Lower leg skin (tissue), 4 donors: ENCODE measurements around the gene KLHL5. TPM values are rescaled to one million over a fixed set of nuclear protein-coding genes. Genes with fewer than 3 reads are reported as not detected.
"Not testable (repeated sequence)": the region's sequence is repeated elsewhere in the genome, so short reads cannot be mapped to it uniquely, and the experiment has no call there.

Source experiments
- DNase-seq, 2 donors: peaks; one replicate each; pipeline ENCODE4 v3.0.0-alpha.2; 2019; ENCODE audit warnings: low spot score in 2 of 2
- H3K4me3 ChIP-seq: fragments of 200-600 bp; sonication (generic); 2 replicates; pipeline ENCODE4 v1.5.1; 2017; ENCODE audit warnings: mild to moderate bottlenecking, low read depth; ENCODE audit not compliant: poor library complexity, severe bottlenecking
- POLR2A ChIP-seq, 2 donors: fragments of 450-650 bp; IDR thresholded peaks; one replicate each; pipeline ENCODE4 v1.6.1; 2016 to 2017; ENCODE audit warnings: antibody characterized with exemption in 2 of 2, mild to moderate bottlenecking in 1 of 2, moderate library complexity in 1 of 2
- WGBS, 2 donors: methylation state at CpG; one replicate each; pipeline ENCODE4 v1.1.5; 2018; 5-methylcytosine and 5-hydroxymethylcytosine counted together
- intact Hi-C: fragments of 100-400 bp; cut with DNase I; formaldehyde crosslinking; loops from one replicate; pipeline ENCODE4 v1.15.0; 2023; ENCODE audit warnings: low total_unique reads
- total RNA-seq, 4 donors: library from RNA; depleted of rRNA; stranded (reverse); fragments of >200 nt; gene quantifications; one replicate each; pipeline ENCODE4 v1.1.0, GENCODE V29; 2016
- TF ChIP-seq, protein P1 (sequence below), 3 donors: fragments of 450-650 bp; IDR thresholded peaks; one replicate each; pipeline ENCODE4 v1.5.1; 2016; ENCODE audit warnings: antibody characterized with exemption in 3 of 3, mild to moderate bottlenecking in 3 of 3, moderate library complexity in 2 of 3

KLHL5 gene
- total RNA-seq, 4 donors from 2014 or later: 4.8 to 14.5 (median 11.2) TPM

DNA sequence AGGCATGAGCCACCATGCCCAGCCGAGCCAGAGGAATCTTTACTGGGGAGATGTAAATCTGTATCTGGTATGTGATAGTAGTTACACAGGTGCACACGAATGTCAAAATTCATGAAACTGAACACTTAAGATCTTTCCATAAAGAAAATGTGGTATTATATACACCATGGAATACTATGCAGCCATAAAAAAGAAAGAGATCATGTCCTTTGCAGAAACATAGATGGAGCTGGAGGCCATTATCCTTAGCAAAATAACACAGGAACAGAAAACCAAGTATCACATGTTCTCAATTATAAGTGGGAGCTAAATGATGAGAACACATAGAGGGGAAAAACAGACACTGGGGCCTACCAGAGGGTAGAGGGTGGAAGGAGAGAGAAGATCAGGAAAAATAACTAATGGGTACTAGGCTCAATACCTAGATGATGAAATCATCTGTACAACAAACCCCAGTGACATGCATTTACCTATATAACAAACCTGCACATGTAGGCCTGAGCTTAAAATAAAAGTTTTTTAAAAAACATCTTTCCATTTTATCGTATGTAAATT, 37.6 kb upstream of the KLHL5 start:
- no peak for TF ChIP-seq POLR2A (IDR thresholded peaks at IDR 0.05)
- TF ChIP-seq, protein P1, sequence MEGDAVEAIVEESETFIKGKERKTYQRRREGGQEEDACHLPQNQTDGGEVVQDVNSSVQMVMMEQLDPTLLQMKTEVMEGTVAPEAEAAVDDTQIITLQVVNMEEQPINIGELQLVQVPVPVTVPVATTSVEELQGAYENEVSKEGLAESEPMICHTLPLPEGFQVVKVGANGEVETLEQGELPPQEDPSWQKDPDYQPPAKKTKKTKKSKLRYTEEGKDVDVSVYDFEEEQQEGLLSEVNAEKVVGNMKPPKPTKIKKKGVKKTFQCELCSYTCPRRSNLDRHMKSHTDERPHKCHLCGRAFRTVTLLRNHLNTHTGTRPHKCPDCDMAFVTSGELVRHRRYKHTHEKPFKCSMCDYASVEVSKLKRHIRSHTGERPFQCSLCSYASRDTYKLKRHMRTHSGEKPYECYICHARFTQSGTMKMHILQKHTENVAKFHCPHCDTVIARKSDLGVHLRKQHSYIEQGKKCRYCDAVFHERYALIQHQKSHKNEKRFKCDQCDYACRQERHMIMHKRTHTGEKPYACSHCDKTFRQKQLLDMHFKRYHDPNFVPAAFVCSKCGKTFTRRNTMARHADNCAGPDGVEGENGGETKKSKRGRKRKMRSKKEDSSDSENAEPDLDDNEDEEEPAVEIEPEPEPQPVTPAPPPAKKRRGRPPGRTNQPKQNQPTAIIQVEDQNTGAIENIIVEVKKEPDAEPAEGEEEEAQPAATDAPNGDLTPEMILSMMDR (IDR thresholded peaks at IDR 0.05): no peak
- intact Hi-C loops: no loop called here
- DNase-seq: no peak
- 95 to 96% methylated on average over 3 of the region's 3 CpGs for WGBS, 2 donors
- no peak overlapping the region for H3K4me3 ChIP-seq

DNA sequence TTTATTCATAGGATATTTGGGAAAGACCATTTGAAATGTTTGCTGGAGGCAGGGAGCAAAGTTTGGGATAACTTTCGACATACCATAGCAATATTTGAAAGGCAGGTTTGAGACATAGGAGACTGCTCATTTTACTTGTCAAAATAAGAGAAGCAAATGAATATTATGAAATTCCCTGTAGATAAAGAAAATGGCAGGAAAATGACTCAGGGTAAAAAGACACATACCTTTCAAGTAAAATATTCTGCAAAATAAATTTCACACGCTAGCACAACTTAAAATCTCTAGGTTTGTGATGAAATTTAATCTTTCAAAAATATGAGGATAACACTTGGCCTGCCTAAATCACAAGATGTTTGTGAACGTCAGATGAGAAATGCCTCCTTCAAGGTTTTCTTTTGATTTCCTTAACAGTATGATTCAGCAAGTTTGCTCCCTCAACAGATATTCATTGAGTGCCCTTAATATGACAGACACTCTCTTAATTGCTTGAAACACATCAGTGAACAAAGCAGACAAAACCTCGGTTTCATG, 36.4 kb upstream of the KLHL5 start:
- no peak for DNase-seq
- H3K4me3 ChIP-seq: no peak overlapping the region
- 78 to 85% methylated on average over 4 of the region's 4 CpGs for WGBS, 2 donors
- intact Hi-C loops: no loop called here
- TF ChIP-seq, protein P1 (IDR thresholded peaks at IDR 0.05): no peak
- no peak for TF ChIP-seq POLR2A (IDR thresholded peaks at IDR 0.05)

DNA sequence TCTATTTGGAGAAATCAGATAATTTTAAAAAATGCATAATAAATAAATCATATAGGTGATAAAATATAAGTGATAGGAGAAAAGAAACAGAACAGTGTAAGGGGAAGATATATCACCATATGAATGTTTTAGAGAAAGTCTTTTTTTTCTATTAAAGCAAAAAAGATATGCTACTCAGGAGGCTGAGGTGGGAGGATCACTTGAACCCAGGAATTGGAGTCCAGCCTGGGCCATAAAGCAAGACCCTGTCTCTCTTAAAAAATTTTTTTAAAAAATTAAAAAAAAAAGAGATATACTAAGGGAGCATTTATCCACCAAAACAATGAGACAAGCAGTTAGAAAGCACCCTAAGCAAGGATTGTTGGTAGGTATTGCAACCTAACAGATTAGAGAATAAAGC, 35.9 kb upstream of the KLHL5 start:
- TF ChIP-seq, protein P1 (IDR thresholded peaks at IDR 0.05): no peak
- intact Hi-C loops: no loop called here
- DNase-seq: no peak
- no peak overlapping the region for H3K4me3 ChIP-seq

DNA sequence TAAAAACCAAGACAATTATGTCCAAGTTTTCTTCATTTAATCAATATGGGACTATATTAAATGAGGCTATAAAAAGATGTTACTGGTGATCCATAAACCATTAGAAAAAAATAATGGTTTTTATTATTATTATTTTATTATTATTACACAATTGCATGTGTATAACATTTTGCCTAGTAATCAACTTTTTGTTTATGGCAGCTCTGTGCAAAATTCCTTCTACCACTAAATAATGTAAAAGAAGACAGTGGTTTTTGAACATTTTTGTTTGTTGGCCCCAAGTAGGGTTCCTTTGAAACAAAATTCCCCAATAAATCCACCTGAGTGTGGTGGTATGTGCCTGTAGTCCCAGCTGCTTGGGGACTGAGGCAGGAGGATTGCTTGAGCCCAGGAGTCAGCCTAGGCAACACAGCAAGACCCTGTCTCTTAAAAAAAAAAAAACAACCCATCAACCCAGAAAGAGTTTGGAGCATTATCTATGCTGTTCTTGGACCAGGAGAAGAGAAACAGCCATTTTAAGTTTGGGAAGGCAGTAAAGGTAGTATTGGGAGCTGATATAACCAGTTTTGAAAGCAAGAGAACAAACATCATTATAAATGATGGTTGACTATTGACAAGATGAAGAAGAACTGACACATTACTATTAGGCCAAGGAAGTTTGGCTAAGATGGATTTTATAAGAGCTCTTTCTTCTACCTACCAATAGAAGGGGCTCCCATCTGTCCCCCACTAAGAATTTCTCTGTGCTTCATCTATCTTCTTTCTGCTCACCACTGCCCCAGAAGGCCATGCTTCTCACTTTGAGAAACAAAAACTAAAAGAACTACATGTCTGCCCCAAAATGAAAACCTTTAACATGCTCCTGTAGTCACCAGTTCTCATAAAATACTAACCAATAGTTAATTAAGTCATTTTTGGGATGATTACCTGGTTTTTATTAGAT, 32.0 kb upstream of the KLHL5 start:
- no peak for TF ChIP-seq POLR2A (IDR thresholded peaks at IDR 0.05)
- TF ChIP-seq, protein P1 (IDR thresholded peaks at IDR 0.05): no peak
- no peak for DNase-seq
- no peak overlapping the region for H3K4me3 ChIP-seq
- intact Hi-C loops: no loop called here

DNA sequence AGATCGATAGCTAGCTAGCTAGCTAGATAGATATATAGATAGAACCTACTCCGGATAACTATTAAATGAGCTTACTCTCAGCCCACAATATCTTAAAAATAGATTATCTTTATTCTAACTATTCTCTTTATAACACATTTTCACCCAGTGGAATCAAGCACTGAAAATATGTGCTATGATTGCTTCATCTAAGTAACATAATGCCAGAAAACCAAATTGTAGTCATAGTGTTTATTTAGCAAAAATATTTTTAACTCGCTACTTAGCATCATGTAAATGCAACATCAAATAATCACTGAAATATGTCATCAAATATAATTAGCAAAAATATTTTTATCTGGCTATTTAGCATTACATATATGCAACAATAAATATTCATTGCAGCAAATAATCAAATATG, 31.3 kb upstream of the KLHL5 start:
- no peak for TF ChIP-seq POLR2A (IDR thresholded peaks at IDR 0.05)
- TF ChIP-seq, protein P1 (IDR thresholded peaks at IDR 0.05): no peak
- no peak overlapping the region for H3K4me3 ChIP-seq
- DNase-seq: no peak
- intact Hi-C loops: no loop called here
- WGBS, 2 donors: 79 to 83% methylated on average over 3 of the region's 3 CpGs

DNA sequence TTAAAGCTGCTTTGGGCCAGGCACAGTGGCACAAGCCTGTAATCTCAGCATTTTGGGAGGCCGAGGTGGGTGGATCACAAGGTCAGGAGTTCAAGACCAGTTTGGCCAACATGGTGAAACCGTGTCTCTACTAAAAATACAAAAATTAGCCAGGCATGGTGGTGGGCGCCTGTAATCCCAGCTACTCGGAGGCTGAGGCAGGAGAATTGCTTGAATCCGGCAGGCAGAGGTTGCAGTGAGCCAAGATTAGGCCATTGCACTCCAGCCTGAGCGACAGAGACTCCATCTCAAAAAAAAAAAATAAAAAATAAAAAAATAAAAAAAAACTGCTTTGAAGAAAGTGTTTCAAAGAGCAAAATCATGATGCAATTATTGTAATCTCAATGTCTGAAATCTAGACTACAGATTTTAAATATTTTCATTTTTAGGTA, 30.4 kb upstream of the KLHL5 start:
- DNase-seq, H3K4me3 ChIP-seq: not testable (repeated sequence)
- WGBS, 2 donors: 79 to 86% methylated on average over 6 of the region's 6 CpGs

More for the DNA sequence above, 30.4 kb upstream of the KLHL5 start:
- intact Hi-C loops: not testable (repeated sequence)
